Jurkat, Clone E6-1 (cell line): ENCODE data around the gene ATP8B1.

Experiments used
- DNase-seq: peaks from one replicate; pipeline ENCODE4 v3.0.0-alpha.2; 2011; ENCODE audit warnings: low read depth, low spot score
- H3K4me3 ChIP-seq: 2 replicates; pipeline ENCODE4 v1.5.1; 2011; ENCODE audit warnings: mild to moderate bottlenecking, low read length, control low read depth, moderate library complexity

The ATP8B1 gene

GRCh38 chr18:57698571-57699276 lies 104.4 kb downstream of the ATP8B1 start:
- no peak overlapping the region for H3K4me3 ChIP-seq
- no peak for DNase-seq

GRCh38 chr18:57697426-57697825 lies 105.7 kb downstream of the ATP8B1 start:
- no peak overlapping the region for H3K4me3 ChIP-seq
- DNase-seq = no peak

- no peak for DNase-seq
- H3K4me3 ChIP-seq = no peak overlapping the region
Measured at GRCh38 chr18:57696271-57696670, 106.8 kb downstream of the ATP8B1 start.

GRCh38 chr18:57691363-57691762 lies 111.8 kb downstream of the ATP8B1 start:
- DNase-seq = no peak
- H3K4me3 ChIP-seq = no peak overlapping the region

- H3K4me3 ChIP-seq = no peak overlapping the region
- DNase-seq = no peak
Measured at GRCh38 chr18:57687970-57688369, 115.1 kb downstream of the ATP8B1 start.

GRCh38 chr18:57683470-57683869 lies 119.6 kb downstream of the ATP8B1 start:
- no peak overlapping the region for H3K4me3 ChIP-seq
- no peak for DNase-seq

GRCh38 chr18:57677262-57678211 lies 125.6 kb downstream of the ATP8B1 start:
- no peak overlapping the region for H3K4me3 ChIP-seq
- DNase-seq = no peak

GRCh38 chr18:57674891-57675290 lies 128.2 kb downstream of the ATP8B1 start:
- no peak overlapping the region for H3K4me3 ChIP-seq
- no peak for DNase-seq

GRCh38 chr18:57670046-57670445 lies 133.1 kb downstream of the ATP8B1 start:
- H3K4me3 ChIP-seq = no peak overlapping the region
- no peak for DNase-seq

- DNase-seq = no peak
- no peak overlapping the region for H3K4me3 ChIP-seq
Measured at GRCh38 chr18:57668021-57668420, 135.1 kb downstream of the ATP8B1 start.

GRCh38 chr18:57666818-57667497 lies 136.2 kb downstream of the ATP8B1 start:
- H3K4me3 ChIP-seq = no peak overlapping the region
- no peak for DNase-seq

- DNase-seq = no peak
- H3K4me3 ChIP-seq = no peak overlapping the region
Measured at GRCh38 chr18:57664568-57665165, 138.4 kb downstream of the ATP8B1 start.

GRCh38 chr18:57660961-57661360 lies 142.2 kb downstream of the ATP8B1 start:
- DNase-seq = no peak
- H3K4me3 ChIP-seq = no peak overlapping the region

GRCh38 chr18:57659460-57660102 lies 143.5 kb downstream of the ATP8B1 start:
- DNase-seq = no peak
- H3K4me3 ChIP-seq = no peak overlapping the region

- H3K4me3 ChIP-seq = no peak overlapping the region
- no peak for DNase-seq
Measured at GRCh38 chr18:57657542-57657941, 145.6 kb downstream of the ATP8B1 start.

GRCh38 chr18:57655740-57656139 lies 147.4 kb downstream of the ATP8B1 start:
- DNase-seq = no peak
- H3K4me3 ChIP-seq = no peak overlapping the region

- no peak for DNase-seq
- no peak overlapping the region for H3K4me3 ChIP-seq
Measured at GRCh38 chr18:57651914-57652313, 151.2 kb downstream of the ATP8B1 start.

GRCh38 chr18:57649556-57650500 lies 153.3 kb downstream of the ATP8B1 start:
- no peak overlapping the region for H3K4me3 ChIP-seq
- no peak for DNase-seq
